Kidney capillary endothelial cell (primary cell): ENCODE measurements around the gene HDAC9.

Source experiments
- DNase-seq: peaks from one replicate; pipeline ENCODE4 v3.0.0-alpha.2; 2018; ENCODE audit warnings: low spot score

The HDAC9 gene

GRCh38 chr7:18526368-18526878 is 30.9 kb downstream of the HDAC9 start:
- no peak for DNase-seq

DNA sequence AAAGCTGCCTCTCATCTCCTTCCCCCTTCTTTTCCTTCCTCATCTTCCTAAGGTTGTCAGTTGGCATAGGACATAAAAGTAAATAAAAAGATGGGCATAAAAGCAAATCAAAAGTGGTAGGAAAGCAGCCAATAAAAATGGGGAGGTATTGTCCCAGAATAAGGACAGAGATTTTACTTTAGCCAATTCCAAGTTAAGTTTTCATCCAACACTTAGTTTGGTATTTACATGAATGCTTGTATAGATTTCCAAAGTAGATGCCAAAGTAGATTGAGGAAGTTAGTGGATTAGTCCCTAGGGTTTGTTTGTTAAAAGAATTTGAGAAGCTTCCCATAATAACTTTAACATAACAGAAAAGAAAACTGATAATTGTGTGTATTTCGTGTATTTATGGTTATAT is 33.7 kb downstream of the HDAC9 start:
- DNase-seq = no peak

- peak; percentile 76 for DNase-seq
Observed at GRCh38 chr7:18530224-18531179, 35.0 kb downstream of the HDAC9 start.

DNA sequence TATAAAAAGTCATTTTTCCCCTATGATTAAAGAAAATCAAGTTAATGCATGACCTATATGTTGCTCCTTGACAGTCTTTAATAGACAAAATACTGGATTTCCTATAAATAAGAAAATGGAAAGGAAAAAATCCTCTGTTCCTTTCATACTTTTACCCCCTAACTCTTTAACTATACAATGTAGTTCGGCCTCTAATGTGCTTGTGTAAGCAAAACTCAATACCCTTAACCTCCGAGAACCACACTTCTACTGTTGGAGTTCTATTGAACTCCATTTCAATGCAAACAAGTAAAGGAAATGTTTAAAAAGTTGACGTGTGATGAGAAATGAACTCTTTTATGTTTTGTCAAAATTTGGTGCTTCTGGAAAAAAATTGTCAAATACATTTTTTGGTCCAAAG is 36.0 kb downstream of the HDAC9 start:
- no peak for DNase-seq

GRCh38 chr7:18532813-18533212 is 37.3 kb downstream of the HDAC9 start:
- DNase-seq = no peak

DNA sequence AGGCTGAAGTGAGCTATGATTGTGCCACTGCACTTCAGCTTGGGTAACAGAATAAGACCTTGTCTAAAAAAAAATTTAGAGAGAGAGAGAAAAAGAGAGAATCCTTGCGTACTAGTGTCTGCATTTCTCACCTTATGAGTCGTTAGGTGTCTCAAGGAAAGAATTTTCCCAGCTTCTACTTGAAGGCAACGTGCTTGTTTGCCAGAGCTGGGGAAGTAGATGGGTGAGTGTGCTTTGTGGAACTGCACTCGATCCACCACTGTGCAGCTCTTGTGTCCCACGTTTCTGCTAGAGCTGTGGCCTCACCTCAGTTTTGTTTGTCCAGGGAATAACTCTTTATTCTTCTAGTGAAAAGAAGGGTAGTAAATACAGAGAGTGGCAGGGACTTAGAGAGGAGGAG is 38.9 kb downstream of the HDAC9 start:
- no peak for DNase-seq

DNA sequence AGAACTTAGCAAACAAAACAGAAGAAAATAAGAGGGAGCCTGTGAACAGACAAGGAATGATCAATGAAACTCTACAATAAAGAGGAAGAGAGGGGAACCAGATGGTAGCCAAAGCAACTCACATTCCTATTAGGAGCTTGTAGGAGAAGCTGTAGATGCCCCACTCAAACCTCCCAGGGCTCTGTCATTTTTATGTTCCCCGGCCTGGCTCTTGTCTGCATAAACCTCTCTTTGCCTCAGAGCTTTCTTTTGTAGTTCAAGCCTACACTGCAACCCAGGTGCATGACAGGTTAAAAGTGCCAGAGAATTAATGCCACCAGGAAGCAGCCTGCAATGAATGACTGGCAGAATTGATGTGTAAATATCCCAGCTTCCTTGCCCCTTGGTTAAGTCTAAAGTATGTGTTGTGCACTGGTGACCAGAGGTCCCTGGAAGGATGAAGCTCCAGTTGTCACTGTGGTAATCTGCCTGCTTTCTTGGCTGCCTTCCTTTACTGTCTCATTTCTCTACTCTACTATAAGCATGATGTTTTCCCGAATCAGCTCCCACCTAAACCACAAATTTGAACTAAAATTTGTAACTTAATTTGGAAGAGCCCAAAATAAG is 40.4 kb downstream of the HDAC9 start:
- DNase-seq = no peak

DNA sequence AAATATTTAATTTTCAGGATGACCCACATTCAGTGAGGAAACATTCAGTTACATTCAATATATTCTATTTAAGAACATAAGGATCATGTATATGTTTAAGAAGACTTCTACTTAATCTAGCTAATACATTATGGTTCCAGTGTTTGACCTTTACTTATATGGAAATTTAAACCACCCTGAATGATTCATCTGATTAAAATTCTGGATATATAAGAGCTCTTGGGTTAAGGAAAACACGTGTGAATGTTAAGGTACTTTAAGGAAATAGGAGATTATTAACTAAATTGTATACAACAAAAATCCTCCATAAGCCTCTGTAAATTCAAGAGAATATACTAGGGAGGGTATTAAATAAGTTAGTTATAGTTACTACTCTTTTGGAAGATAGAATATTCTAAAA is 40.9 kb downstream of the HDAC9 start:
- DNase-seq = no peak

DNA sequence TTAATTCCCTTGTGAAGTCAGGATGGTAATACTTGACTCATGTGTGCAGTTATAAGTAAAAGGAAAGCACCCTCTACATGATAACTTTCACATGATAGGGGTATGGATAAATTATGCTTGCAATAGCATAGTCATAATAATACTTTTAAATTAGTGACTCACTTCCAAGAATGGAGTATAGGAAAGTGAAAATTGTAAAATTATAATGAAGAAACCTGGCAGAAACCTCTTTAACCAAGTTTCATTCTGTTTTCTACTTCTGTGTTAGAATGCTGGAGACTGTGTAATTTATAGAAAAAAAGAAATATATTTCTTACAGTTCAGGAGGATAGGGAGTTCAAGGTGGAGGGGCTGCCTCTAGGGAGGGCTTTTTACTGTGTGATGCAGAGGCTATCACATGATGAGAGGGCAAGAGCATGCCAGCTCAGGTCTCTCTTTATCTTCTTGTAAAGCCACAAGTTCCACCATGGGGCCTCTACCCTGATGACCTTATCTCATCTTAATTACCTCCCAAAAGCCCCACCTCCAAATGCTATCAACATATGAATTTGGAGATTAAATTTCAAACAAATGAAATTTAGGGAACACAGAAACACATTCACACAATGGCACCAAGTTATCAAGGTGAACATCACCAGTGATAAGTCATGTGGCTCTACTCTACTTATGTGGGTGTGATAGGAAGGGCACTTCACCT is 43.2 kb downstream of the HDAC9 start:
- DNase-seq = no peak

GRCh38 chr7:18540396-18540795 is 44.8 kb downstream of the HDAC9 start:
- DNase-seq = no peak

DNA sequence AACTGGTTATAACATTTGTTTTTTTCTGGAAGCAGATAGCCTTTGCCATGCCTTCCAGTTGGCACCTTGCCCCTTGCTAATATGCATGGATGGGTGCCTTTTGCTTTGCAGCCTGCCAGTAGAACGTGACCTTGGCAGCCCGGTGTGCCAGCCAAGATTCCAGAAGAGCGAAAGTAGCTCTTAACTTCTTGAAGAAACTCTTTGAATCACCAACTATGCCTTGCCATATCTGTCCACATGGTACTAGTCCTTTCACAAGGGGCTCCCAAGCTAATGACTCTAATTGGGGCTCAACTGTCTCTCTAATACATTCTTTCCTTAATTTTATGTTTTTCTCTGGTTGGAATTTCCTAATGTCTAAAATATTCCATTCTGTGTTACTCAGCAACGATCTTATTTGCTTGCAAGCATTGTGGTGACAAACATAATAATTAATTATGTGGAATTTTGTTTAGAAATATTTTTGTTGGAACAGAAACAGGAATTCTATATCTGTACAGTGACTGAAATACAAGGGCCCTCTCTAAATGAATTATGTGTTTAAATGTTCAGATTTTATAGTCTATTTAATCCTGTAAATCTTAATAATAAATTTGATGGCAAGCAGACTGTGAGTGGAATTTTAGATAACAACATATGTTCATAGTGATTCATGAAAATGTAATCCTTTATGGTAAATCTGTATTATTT is 45.8 kb downstream of the HDAC9 start:
- DNase-seq = no peak

- no peak for DNase-seq
Observed at GRCh38 chr7:18541871-18542212, 46.3 kb downstream of the HDAC9 start.

DNA sequence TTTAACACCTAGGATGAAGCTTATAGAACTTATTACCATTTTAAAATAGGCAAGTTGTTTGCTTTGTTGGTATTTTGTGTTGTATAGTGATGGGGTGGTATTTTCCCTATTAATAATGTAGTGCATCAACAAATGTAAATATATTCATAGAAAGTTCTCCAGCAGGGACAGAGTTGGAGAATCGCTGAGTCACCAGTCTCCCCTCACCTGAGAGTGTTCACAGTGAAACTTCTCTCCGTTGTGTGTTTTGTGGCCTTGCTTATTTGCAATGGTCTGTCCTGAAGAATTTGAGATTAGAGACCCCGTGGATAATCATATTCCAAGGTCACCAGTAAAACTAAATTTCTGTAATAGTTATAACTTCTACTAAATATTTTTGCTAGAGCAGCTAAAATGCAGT is 51.0 kb downstream of the HDAC9 start:
- no peak for DNase-seq

- DNase-seq = no peak
Observed at GRCh38 chr7:18547509-18548187, 52.1 kb downstream of the HDAC9 start.

DNA sequence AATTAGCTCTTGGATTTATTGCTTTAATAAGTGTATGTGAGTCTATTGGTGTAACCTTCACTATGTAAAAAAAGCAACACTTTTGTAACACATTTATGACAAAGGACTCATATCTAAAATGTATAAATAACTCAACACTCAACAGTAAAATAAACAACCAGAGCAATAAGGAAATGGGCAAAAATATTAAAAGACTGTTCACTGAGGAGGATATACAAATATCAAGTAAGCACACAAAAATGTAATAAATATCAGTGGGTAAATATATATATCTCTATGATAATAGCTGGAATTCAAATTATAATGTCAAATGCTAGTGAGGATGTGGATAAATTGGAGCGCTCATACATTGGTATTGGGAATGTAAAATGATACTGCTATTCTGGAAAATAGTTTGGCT is 53.0 kb downstream of the HDAC9 start:
- DNase-seq = no peak

GRCh38 chr7:18550574-18550973 is 55.0 kb downstream of the HDAC9 start:
- no peak for DNase-seq

DNA sequence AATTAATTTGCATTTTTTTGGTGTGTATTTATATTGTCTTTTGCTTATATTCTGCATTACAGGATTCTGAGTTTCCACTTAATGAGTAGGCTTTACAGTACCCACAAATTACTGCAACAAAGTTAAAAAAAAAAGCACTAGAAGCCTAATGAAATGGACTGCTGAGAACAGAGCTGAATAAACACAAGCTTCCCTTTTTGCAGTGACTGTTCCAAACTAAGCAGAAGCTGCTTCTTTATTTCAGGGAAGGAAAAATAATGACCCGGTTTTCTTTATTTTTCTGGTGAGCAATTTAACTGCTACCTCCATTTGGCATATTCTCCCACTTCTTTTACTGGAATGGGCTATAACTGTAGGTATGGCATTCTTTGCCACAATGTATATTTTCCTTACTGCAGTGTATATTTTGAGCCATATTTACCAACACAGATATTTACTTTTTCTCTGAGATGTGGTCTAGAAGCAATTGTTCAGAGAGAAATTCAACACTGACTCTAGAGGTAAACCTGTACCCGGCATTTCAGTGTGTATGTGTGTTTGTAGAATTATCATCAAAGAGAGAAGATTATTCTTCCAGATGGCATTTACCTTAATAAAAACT is 56.9 kb downstream of the HDAC9 start:
- DNase-seq = no peak

DNA sequence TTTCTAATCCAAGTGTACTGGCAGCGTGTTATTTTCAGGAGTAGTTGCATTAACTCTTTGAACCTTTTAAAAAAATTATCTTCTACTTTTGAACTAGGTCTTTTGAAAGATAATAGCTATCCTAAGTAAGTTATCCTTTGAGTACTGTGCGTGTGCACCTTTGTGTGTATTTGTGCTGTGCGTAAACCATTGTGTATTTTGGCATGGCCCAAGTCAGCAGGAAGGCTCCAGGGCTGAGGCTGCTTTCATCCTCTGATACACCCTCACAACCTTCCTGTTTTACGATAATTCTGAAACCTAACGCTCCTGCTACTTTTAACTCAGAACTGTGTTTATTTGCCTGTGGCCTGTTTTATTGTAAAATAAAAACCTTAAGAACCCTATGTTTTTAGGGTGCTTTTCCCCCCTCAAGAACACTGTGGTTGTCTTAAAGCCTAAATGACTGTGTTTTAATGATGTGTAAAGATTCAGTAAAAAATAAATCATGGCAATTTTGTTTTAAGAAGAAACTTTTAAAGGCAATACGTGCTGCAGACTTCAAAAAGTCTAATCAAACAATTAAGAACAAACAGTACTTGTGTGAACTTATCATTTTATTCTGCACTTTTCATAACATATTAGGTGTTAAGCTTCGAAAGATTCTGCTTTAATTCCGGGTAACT is 57.5 kb downstream of the HDAC9 start:
- DNase-seq = no peak

GRCh38 chr7:18553605-18554003 is 58.1 kb downstream of the HDAC9 start:
- DNase-seq = no peak

GRCh38 chr7:18555120-18555519 is 59.6 kb downstream of the HDAC9 start:
- DNase-seq = no peak

DNA sequence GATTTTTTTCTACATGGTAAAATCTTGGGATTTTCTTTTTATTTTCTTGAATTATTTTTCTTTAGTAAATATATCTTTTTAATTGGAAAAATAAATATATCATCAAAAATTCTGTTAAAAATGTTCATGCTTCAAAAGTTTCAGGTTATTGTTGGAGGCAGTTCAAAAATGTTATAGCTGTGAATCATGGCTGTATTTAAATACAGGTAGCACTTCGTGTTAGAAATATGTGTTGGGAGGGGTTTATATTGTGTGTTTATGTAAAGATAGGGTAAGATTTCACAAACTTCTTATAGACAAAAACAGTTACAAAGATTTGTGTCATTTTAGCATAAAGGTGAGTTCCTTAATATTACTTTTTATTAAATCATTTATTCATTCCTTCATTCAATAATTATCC is 60.4 kb downstream of the HDAC9 start:
- DNase-seq = no peak
